ENCODE data around the gene DEF6. TPM values are rescaled to one million over a fixed set of nuclear protein-coding genes. Genes with fewer than 3 reads are reported as not detected.
A peak's percentile ranks its signal among the peaks of the same experiment; 100 is the strongest.

The DEF6 gene
- total and polyA plus RNA-seq, 2 of the 13 experiments (the other 11 are each of a cell fraction or from before 2014, with no cell fraction given), result 5.2 to 10.0 TPM

GRCh38 chr6:35318196-35319171, 20.9 kb downstream of the DEF6 start (continued):
- 0 out of 2 replicates have a peak, but pooled peaks have one; percentile 12 for TF ChIP-seq ZNF567 (CRISPR knock-in tag; IDR thresholded peaks at IDR 0.05; ENCODE audit: borderline replicate concordance)
- TF ChIP-seq MIER2 (CRISPR knock-in tag; IDR thresholded peaks at IDR 0.05), result peak; percentile 17; the same call in 1 of the 2 replicates
- no peak for TF ChIP-seq ZNF556 (CRISPR knock-in tag; IDR thresholded peaks at IDR 0.05; ENCODE audit: borderline replicate concordance)
- TF ChIP-seq DMAP1 (CRISPR knock-in tag; IDR thresholded peaks at IDR 0.05), result peak; percentile 60
- TF ChIP-seq, protein P1, sequence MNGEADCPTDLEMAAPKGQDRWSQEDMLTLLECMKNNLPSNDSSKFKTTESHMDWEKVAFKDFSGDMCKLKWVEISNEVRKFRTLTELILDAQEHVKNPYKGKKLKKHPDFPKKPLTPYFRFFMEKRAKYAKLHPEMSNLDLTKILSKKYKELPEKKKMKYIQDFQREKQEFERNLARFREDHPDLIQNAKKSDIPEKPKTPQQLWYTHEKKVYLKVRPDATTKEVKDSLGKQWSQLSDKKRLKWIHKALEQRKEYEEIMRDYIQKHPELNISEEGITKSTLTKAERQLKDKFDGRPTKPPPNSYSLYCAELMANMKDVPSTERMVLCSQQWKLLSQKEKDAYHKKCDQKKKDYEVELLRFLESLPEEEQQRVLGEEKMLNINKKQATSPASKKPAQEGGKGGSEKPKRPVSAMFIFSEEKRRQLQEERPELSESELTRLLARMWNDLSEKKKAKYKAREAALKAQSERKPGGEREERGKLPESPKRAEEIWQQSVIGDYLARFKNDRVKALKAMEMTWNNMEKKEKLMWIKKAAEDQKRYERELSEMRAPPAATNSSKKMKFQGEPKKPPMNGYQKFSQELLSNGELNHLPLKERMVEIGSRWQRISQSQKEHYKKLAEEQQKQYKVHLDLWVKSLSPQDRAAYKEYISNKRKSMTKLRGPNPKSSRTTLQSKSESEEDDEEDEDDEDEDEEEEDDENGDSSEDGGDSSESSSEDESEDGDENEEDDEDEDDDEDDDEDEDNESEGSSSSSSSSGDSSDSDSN (CRISPR knock-in tag; IDR thresholded peaks at IDR 0.05), result peak; percentile 99
- peak; percentile 91 for TF ChIP-seq SAP130 (CRISPR knock-in tag; IDR thresholded peaks at IDR 0.05; ENCODE audit: low read depth)
- TF ChIP-seq CCDC6 (CRISPR knock-in tag; IDR thresholded peaks at IDR 0.05), result no peak
- TF ChIP-seq HNF1B (CRISPR knock-in tag; IDR thresholded peaks at IDR 0.05), result peak; percentile 73
- TF ChIP-seq ZNF770 (CRISPR knock-in tag; IDR thresholded peaks at IDR 0.05), result peak; percentile 43; the same call in 1 of the 2 replicates
- TF ChIP-seq, protein P2, sequence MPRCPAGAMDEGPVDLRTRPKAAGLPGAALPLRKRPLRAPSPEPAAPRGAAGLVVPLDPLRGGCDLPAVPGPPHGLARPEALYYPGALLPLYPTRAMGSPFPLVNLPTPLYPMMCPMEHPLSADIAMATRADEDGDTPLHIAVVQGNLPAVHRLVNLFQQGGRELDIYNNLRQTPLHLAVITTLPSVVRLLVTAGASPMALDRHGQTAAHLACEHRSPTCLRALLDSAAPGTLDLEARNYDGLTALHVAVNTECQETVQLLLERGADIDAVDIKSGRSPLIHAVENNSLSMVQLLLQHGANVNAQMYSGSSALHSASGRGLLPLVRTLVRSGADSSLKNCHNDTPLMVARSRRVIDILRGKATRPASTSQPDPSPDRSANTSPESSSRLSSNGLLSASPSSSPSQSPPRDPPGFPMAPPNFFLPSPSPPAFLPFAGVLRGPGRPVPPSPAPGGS (CRISPR knock-in tag; IDR thresholded peaks at IDR 0.05), result peak; percentile 91; the same call in 1 of the 2 replicates
- peak; percentile 50; the same call in 1 of the 2 replicates for TF ChIP-seq IRX3 (CRISPR knock-in tag; IDR thresholded peaks at IDR 0.05; ENCODE audit: borderline replicate concordance, low read depth)
- TF ChIP-seq NR2F2 (IDR thresholded peaks at IDR 0.05; ENCODE audit: borderline replicate concordance, low read depth), result no peak
- peak; percentile 41; the same call in 1 of the 2 replicates for TF ChIP-seq NR2C2 (CRISPR knock-in tag; IDR thresholded peaks at IDR 0.05; ENCODE audit: borderline replicate concordance)
- TF ChIP-seq JDP2 (CRISPR knock-in tag; IDR thresholded peaks at IDR 0.05; ENCODE audit: borderline replicate concordance), result no peak
- peak in 1 of 2 experiments; percentile 54; a peak in 2 of 4 replicates for TF ChIP-seq MAFK (conservative IDR thresholded peaks at IDR 0.05 in 1 of 2, IDR thresholded peaks at IDR 0.05 in 1 of 2; ENCODE audit: low read length in 2 of 2)
- peak; percentile 79; a peak in 2 of 4 replicates for TF ChIP-seq KLF16 (CRISPR knock-in tag; IDR thresholded peaks at IDR 0.05)
- TF ChIP-seq ZNF292 (CRISPR knock-in tag; IDR thresholded peaks at IDR 0.05; ENCODE audit: borderline replicate concordance, low read depth), result peak; percentile 98
- no peak; the same call in 1 of the 2 replicates for TF ChIP-seq NFKBIZ (CRISPR knock-in tag; IDR thresholded peaks at IDR 0.05)
- no peak for TF ChIP-seq CBX5 (CRISPR knock-in tag; IDR thresholded peaks at IDR 0.05; ENCODE audit: borderline replicate concordance)
- TF ChIP-seq HIVEP1 (CRISPR knock-in tag; IDR thresholded peaks at IDR 0.05), result no peak

All from HepG2 (cell line).